ENCODE measurements around the gene C22orf15. TPM values are rescaled to one million over a fixed set of nuclear protein-coding genes. Genes with fewer than 3 reads are reported as not detected.

Gene C22orf15
- total and polyA plus RNA-seq, 2 of the 8 experiments (the other 6 are each of a cell fraction or from before 2014, with no cell fraction given) = 4.2 to 4.9 TPM

GRCh38 chr22:23787600-23787896, 24.8 kb downstream of the C22orf15 start:
- H4K8ac ChIP-seq (ENCODE audit: extremely low read depth, insufficient read depth, low read length) = no peak overlapping the region
- no peak overlapping the region for H2BK15ac ChIP-seq (ENCODE audit: low read length)
- H3K79me2 ChIP-seq (ENCODE audit: control insufficient read depth in 1 of 2, insufficient read depth in 2 of 2, low read length in 2 of 2) = peaks cover 22 to 51% of the 10 kb centered on the region in 2 experiments
- H3K23me2 ChIP-seq (ENCODE audit: low read depth, low read length) = peaks cover 3% of the 10 kb centered on the region; the same call in 1 of the 2 replicates
- peak overlapping the region; percentile 79 to 87 (median 82) for H3K4me3 ChIP-seq (ENCODE audit: extremely low read depth in 1 of 4, insufficient read depth in 2 of 4, low read depth in 3 of 4, low read length in 4 of 4)
- peaks cover 3% of the 10 kb centered on the region; the same call in 1 of the 2 replicates for H3K79me1 ChIP-seq (ENCODE audit: low read depth, low read length)
- no peak overlapping the region for H2BK120ac ChIP-seq (replicated peaks; ENCODE audit: low read depth, low read length)
- no peak overlapping the region for H4K91ac ChIP-seq (replicated peaks; ENCODE audit: insufficient read length, low read length)
- peaks cover 0 to 10% (median 4%) of the 10 kb centered on the region in 4 experiments; a peak in 6 of 7 replicates for H3K4me1 ChIP-seq (replicated peaks in 1 of 4; ENCODE audit: control insufficient read depth in 3 of 4, insufficient read depth in 4 of 4, low read length in 3 of 4)
- ChIA-PET CTCF (ENCODE audit: partially characterized antibody) (interaction anchor here (5.1 to 6.4 kb wide), 2 partner anchors 12 to 17 kb away, joined by 42 to 47 read pairs; partner anchors contain the start of genes CHCHD10 and MMP11), POLR2A (ENCODE audit: partially characterized antibody) (interaction anchor here (1.1 to 4.5 kb wide), 9 partner anchors 9 to 70 kb away, joined by 3 to 45 read pairs (median 6); partner anchors contain the start of genes CHCHD10 and MMP11)
- H3K36me3 ChIP-seq (ENCODE audit: control insufficient read depth in 2 of 4, insufficient read depth in 4 of 4, low read length in 3 of 4) = peaks cover 0 to 3% (median under 1%) of the 10 kb centered on the region in 4 experiments; a peak in 2 of 8 replicates
- no peak overlapping the region; the same call in 1 of the 2 replicates for H3K27ac ChIP-seq (ENCODE audit: low read depth, low read length)
- H3K18ac ChIP-seq (ENCODE audit: extremely low read depth, low read length) = peak overlapping the region; percentile 36; the same call in 1 of the 2 replicates
- 0 out of 2 replicates have a peak overlapping the region, but pooled peaks have one; percentile 45 for H2AFZ ChIP-seq (ENCODE audit: low read length)
- H3K56ac ChIP-seq (replicated peaks; ENCODE audit: insufficient read length, low read depth, low read length) = no peak overlapping the region
- no peaks in the 10 kb centered on the region for H3K27me3 ChIP-seq (replicated peaks in 1 of 4; ENCODE audit: control insufficient read depth in 3 of 4, extremely low read depth in 1 of 4, insufficient read depth in 3 of 4, low read length in 3 of 4)
- 0 out of 2 replicates have a peak overlapping the region, but pooled peaks have one; percentile 29 for H2BK12ac ChIP-seq (ENCODE audit: low read depth, low read length)
- H3K9ac ChIP-seq (replicated peaks in 1 of 4; ENCODE audit: extremely low read depth in 1 of 4, low read depth in 3 of 4, low read length in 3 of 4) = peak overlapping the region; percentile 50 to 89 (median 66)
- WGBS, 2 experiments (ENCODE audit: extremely low coverage in 1 of 2, insufficient coverage in 1 of 2, insufficient read length in 1 of 2, insufficient replicate concordance in 2 of 2, low coverage in 1 of 2, low lambda C conversion rate in 2 of 2, missing lambda C conversion rate in 1 of 2) = 9% methylated on average over 5 of the region's 5 CpGs; no CpG with 5 or more reads in 1 of the 2 experiments
- DNase-seq (ENCODE audit: low read depth in 1 of 2, low spot score in 2 of 2) (no peak), FAIRE-seq (no peak)
- no peak overlapping the region for H2BK5ac ChIP-seq (ENCODE audit: low read depth, low read length)
- H3K14ac ChIP-seq (ENCODE audit: insufficient read length) = no peak overlapping the region
- peaks cover 4 to 22% of the 10 kb centered on the region in 2 experiments for H4K20me1 ChIP-seq (replicated peaks in 1 of 2; ENCODE audit: control insufficient read depth in 1 of 2, insufficient read depth in 2 of 2, low read length in 2 of 2)
- H2AK5ac ChIP-seq (ENCODE audit: low read depth, low read length) = no peak overlapping the region
- no peak overlapping the region for H2BK20ac ChIP-seq (ENCODE audit: low read length)
- no peak overlapping the region for H3K4ac ChIP-seq (replicated peaks; ENCODE audit: insufficient read length, low read depth, low read length)
- H4K5ac ChIP-seq (ENCODE audit: insufficient read length, low read depth, low read length) = peak overlapping the region; percentile 34
- no peaks in the 10 kb centered on the region for H3K9me3 ChIP-seq (ENCODE audit: insufficient read depth in 2 of 2, low read depth in 1 of 2, low read length in 1 of 2)
- H3K4me2 ChIP-seq (ENCODE audit: insufficient read depth in 1 of 2, low read depth in 2 of 2, low read length in 2 of 2) = peak overlapping the region; percentile 64 to 79
- H3K23ac ChIP-seq (ENCODE audit: insufficient read length) = no peak overlapping the region

Measured in H1 (cell line).